ENCODE measurements around the gene ZNF33A.

DNA sequence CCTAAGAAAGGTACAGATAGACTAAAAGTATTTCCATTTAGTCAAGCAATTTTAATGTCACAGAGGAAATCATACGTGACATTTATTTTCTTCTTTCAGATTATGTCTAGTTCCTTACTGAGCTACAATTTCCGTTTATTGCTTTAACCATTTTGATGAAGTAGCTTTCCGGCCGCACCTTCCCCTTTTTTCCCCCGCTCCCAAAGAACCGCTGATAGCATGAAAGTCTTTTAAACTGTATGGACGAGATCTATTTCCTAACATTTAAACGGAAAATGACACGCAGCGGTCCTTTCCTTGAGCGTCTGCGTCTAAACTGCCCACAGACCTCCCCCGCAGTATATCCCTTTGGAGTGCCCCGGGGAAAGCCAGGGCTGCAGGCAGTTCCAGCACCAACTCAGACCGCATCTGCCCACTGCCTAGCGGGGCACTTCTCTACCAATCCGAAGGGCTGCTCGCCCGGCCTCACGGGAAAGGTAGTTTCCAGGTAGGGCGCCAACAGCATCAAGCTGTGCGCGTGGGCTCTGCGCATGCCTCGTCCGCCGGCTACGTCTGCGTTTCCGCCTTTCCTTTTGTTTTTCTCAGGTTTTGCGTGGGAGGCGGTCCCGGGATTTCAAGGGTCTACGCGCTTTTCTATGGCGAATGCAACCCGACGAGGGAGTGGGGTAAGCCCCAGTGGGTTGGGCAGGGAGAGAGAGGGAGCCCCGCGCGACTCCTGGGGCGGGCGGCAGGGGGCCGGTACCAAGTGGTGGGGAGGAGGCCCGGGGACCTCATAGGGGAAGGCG, at the start of gene ZNF33A:
- no peak for TF ChIP-seq CTCF (conservative IDR thresholded peaks at IDR 0.05; ENCODE audit: low read length)
- no peak for TF ChIP-seq EZH2phosphoT487 (IDR thresholded peaks at IDR 0.05; ENCODE audit: borderline replicate concordance)

All from Loucy (cell line).